ENCODE results near the gene KIF16B. TPM values are rescaled to one million over a fixed set of nuclear protein-coding genes. Genes with fewer than 3 reads are reported as not detected.

The KIF16B gene
- total and polyA plus RNA-seq, 2 of the 13 experiments (the other 11 are each of a cell fraction or from before 2014, with no cell fraction given), result 6.9 to 18.0 TPM

GRCh38 chr20:16446246-16446645, 127.0 kb downstream of the KIF16B start (continued):
- TF ChIP-seq, protein P1, sequence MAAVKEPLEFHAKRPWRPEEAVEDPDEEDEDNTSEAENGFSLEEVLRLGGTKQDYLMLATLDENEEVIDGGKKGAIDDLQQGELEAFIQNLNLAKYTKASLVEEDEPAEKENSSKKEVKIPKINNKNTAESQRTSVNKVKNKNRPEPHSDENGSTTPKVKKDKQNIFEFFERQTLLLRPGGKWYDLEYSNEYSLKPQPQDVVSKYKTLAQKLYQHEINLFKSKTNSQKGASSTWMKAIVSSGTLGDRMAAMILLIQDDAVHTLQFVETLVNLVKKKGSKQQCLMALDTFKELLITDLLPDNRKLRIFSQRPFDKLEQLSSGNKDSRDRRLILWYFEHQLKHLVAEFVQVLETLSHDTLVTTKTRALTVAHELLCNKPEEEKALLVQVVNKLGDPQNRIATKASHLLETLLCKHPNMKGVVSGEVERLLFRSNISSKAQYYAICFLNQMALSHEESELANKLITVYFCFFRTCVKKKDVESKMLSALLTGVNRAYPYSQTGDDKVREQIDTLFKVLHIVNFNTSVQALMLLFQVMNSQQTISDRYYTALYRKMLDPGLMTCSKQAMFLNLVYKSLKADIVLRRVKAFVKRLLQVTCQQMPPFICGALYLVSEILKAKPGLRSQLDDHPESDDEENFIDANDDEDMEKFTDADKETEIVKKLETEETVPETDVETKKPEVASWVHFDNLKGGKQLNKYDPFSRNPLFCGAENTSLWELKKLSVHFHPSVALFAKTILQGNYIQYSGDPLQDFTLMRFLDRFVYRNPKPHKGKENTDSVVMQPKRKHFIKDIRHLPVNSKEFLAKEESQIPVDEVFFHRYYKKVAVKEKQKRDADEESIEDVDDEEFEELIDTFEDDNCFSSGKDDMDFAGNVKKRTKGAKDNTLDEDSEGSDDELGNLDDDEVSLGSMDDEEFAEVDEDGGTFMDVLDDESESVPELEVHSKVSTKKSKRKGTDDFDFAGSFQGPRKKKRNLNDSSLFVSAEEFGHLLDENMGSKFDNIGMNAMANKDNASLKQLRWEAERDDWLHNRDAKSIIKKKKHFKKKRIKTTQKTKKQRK (IDR thresholded peaks at IDR 0.05; ENCODE audit: low read length), result no peak

GRCh38 chr20:16445482-16445881, 127.8 kb downstream of the KIF16B start:
- WGBS (ENCODE audit: low lambda C conversion rate), result 89% methylated on average over 3 of the region's 3 CpGs
- DNase-seq (ENCODE audit: low spot score) (no peak), ATAC-seq (no peak), FAIRE-seq (no peak)
- in situ Hi-C loops (cut with HindIII; ENCODE audit: extremely low pct_ligation_motif_present, low pct_unique_long_range_greater_than_20kb) (no loop called here), intact Hi-C loops (cut with micrococcal nuclease; ENCODE audit: unreplicated experiment) (no loop called here)
- Histone ChIP-seq H3K4me3 (replicated peaks in 1 of 3; ENCODE audit: insufficient read depth in 1 of 3, low read depth in 2 of 3, low read length in 3 of 3) (no peak overlapping the region), H3K36me3 (replicated peaks in 1 of 2; ENCODE audit: control insufficient read depth in 1 of 2, insufficient read depth in 2 of 2, low read length in 2 of 2) (no peaks in the 10 kb centered on the region), H3K4me2 (ENCODE audit: low read depth, low read length) (no peak overlapping the region), H3K9ac (ENCODE audit: insufficient read depth, low read depth, low read length) (no peak overlapping the region), H2AFZ (ENCODE audit: low read length) (no peak overlapping the region), H3K27ac (ENCODE audit: extremely low read length, insufficient read depth, low read length) (no peak overlapping the region), H4K20me1 (ENCODE audit: insufficient read depth, low read length) (no peaks in the 10 kb centered on the region), H3K9me3 (ENCODE audit: low read length) (no peaks in the 10 kb centered on the region), H3K79me2 (ENCODE audit: insufficient read depth, low read length) (no peaks in the 10 kb centered on the region), H3K4me1 (ENCODE audit: insufficient read depth, low read length) (no peaks in the 10 kb centered on the region), H3K27me3 (ENCODE audit: control insufficient read depth in 1 of 2, insufficient read depth in 2 of 2, low read length in 2 of 2) (no peaks in the 10 kb centered on the region)
- CTCF ChIA-PET (ENCODE audit: low intra/inter-chr PET ratio, low total read pairs), result no interaction called here
- POLR2A ChIA-PET, result no interaction called here
- BruUV-seq (replicated peaks), result no TSS peak
- peak; percentile 99 for TF ChIP-seq MAFF (IDR thresholded peaks at IDR 0.05; ENCODE audit: low read depth, low read length)
- no peak for TF ChIP-seq TRIM24 (CRISPR knock-in tag; IDR thresholded peaks at IDR 0.05)
- TF ChIP-seq ZNF564 (CRISPR knock-in tag; IDR thresholded peaks at IDR 0.05), result no peak
- no peak for TF ChIP-seq MYC (CRISPR knock-in tag; IDR thresholded peaks at IDR 0.05; ENCODE audit: borderline replicate concordance)
- no peak for TF ChIP-seq ZNF20 (CRISPR knock-in tag; IDR thresholded peaks at IDR 0.05)
- peak; percentile 99 for TF ChIP-seq MAFK (conservative IDR thresholded peaks at IDR 0.05 in 1 of 2, IDR thresholded peaks at IDR 0.05 in 1 of 2; ENCODE audit: low read length in 2 of 2)
- TF ChIP-seq BCL6 (CRISPR knock-in tag; IDR thresholded peaks at IDR 0.05), result no peak
